ENCODE measurements around the gene SLC35A5. TPM values are rescaled to one million over a fixed set of nuclear protein-coding genes. Genes with fewer than 3 reads are reported as not detected.

Gene SLC35A5
- total RNA-seq, 6 experiments from 2014 or later, result 29.2 to 37.3 (median 35.0) TPM

GRCh38 chr3:112615989-112616731 is 54.3 kb downstream of the SLC35A5 start:
- no peak overlapping the region for H3K27ac Mint-ChIP-seq
- H3K9me3 Mint-ChIP-seq, result no peaks in the 10 kb centered on the region
- no peak overlapping the region for H3K4me3 Mint-ChIP-seq
- peaks cover 17% of the 10 kb centered on the region for H3K4me1 Mint-ChIP-seq (ENCODE audit: low read depth)
- no peaks in the 10 kb centered on the region for H3K27me3 Mint-ChIP-seq (ENCODE audit: insufficient read depth)
- no peak for DNase-seq
- H3K36me3 Mint-ChIP-seq (ENCODE audit: low read depth), result peaks cover 41% of the 10 kb centered on the region
- TF ChIP-seq, protein P1, sequence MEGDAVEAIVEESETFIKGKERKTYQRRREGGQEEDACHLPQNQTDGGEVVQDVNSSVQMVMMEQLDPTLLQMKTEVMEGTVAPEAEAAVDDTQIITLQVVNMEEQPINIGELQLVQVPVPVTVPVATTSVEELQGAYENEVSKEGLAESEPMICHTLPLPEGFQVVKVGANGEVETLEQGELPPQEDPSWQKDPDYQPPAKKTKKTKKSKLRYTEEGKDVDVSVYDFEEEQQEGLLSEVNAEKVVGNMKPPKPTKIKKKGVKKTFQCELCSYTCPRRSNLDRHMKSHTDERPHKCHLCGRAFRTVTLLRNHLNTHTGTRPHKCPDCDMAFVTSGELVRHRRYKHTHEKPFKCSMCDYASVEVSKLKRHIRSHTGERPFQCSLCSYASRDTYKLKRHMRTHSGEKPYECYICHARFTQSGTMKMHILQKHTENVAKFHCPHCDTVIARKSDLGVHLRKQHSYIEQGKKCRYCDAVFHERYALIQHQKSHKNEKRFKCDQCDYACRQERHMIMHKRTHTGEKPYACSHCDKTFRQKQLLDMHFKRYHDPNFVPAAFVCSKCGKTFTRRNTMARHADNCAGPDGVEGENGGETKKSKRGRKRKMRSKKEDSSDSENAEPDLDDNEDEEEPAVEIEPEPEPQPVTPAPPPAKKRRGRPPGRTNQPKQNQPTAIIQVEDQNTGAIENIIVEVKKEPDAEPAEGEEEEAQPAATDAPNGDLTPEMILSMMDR (IDR thresholded peaks at IDR 0.05), result no peak

DNA sequence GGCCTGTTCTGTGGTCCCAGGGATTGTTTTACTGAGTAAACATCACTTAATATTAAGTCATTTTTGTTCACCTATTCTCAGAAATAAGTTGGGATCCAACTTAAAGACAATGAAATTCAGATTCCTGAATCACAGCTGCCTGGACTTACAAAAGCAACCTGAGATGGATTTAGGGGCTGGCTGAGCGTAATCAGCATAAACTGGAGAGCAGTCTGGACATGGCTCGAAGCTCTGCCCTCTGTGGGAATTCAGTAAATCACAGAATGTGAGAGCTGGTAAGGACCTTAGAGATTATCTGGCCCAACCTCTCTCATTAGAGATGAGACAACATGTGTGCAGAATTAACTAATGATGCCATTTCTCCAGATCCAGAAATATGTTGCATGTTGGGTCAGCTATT is 55.4 kb downstream of the SLC35A5 start:
- Mint-ChIP-seq H3K4me3 (no peak overlapping the region), H3K4me1 (ENCODE audit: low read depth) (peaks cover 17% of the 10 kb centered on the region), H3K27ac (no peak overlapping the region), H3K36me3 (ENCODE audit: low read depth) (peaks cover 51% of the 10 kb centered on the region), H3K9me3 (no peaks in the 10 kb centered on the region), H3K27me3 (ENCODE audit: insufficient read depth) (no peaks in the 10 kb centered on the region)
- TF ChIP-seq, protein P1 (IDR thresholded peaks at IDR 0.05), result no peak
- no peak for DNase-seq

DNA sequence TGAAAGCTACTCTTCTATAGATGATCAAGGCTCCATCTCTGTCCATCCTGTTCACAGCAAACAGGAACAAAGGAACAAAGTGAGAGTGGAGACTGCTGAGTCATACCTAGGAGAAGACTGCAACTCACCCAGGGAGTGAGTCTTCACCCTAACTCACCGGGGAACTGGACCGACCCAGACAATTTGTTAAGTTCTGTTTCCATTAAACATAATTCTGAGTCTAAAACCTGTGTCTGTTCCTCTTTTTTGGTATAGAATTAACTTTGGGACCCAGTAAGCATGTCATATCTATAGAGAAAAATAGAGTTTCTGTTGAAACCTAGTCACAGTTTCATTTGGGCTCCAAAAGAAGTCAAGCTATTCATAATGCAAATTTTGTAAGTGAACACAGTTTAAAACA is 57.5 kb downstream of the SLC35A5 start:
- TF ChIP-seq, protein P1 (IDR thresholded peaks at IDR 0.05), result no peak
- H3K27ac Mint-ChIP-seq, result peak overlapping the region; percentile 82
- peak; percentile 28 for DNase-seq
- peaks cover 31% of the 10 kb centered on the region for H3K4me1 Mint-ChIP-seq (ENCODE audit: low read depth)
- H3K27me3 Mint-ChIP-seq (ENCODE audit: insufficient read depth), result peaks cover 2% of the 10 kb centered on the region; the same call in 1 of the 2 replicates
- peak overlapping the region; percentile 46; the same call in 1 of the 2 replicates for H3K4me3 Mint-ChIP-seq
- peaks cover 51% of the 10 kb centered on the region for H3K36me3 Mint-ChIP-seq (ENCODE audit: low read depth)
- no peaks in the 10 kb centered on the region for H3K9me3 Mint-ChIP-seq

GRCh38 chr3:112623213-112623612 is 61.4 kb downstream of the SLC35A5 start:
- peaks cover 2% of the 10 kb centered on the region; the same call in 1 of the 2 replicates for H3K27me3 Mint-ChIP-seq (ENCODE audit: insufficient read depth)
- H3K27ac Mint-ChIP-seq, result peak overlapping the region; percentile 42
- H3K4me1 Mint-ChIP-seq (ENCODE audit: low read depth), result peaks cover 42% of the 10 kb centered on the region
- H3K9me3 Mint-ChIP-seq, result no peaks in the 10 kb centered on the region
- H3K4me3 Mint-ChIP-seq, result no peak overlapping the region; the same call in 1 of the 2 replicates
- TF ChIP-seq, protein P1 (IDR thresholded peaks at IDR 0.05), result no peak
- peaks cover 34% of the 10 kb centered on the region for H3K36me3 Mint-ChIP-seq (ENCODE audit: low read depth)
- no peak for DNase-seq

DNA sequence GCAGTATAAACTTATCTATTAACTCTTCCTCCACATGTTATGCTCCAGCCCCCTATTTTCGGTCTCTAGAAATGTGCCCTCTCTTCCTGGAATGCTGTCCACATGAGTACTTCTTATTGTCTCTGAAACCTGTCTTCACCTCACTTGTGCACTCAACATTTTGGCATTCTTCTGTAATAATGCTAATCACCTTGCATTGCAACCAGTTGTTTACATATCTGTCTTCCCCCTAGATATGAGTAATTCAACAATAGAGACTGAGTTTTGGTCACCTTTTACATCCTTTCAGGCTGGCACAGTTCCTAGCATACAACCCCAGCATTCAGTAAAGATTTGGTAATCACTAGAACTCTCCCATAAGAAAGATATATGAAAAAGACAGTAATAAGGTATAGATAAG is 61.9 kb downstream of the SLC35A5 start:
- Mint-ChIP-seq H3K27me3 (ENCODE audit: insufficient read depth) (peaks cover 2% of the 10 kb centered on the region; the same call in 1 of the 2 replicates), H3K4me1 (ENCODE audit: low read depth) (peaks cover 40% of the 10 kb centered on the region), H3K4me3 (no peak overlapping the region; the same call in 1 of the 2 replicates), H3K36me3 (ENCODE audit: low read depth) (peaks cover 31% of the 10 kb centered on the region), H3K9me3 (no peaks in the 10 kb centered on the region), H3K27ac (peak overlapping the region; percentile 42; the same call in 1 of the 2 replicates)
- TF ChIP-seq, protein P1 (IDR thresholded peaks at IDR 0.05), result no peak
- no peak for DNase-seq

All from HFFc6 (cell line).